Osteocyte (in vitro differentiated cells): ENCODE results near the gene LEP. TPM values are rescaled to one million over a fixed set of nuclear protein-coding genes. Genes with fewer than 3 reads are reported as not detected.

Experiments used
- DNase-seq: peaks from one replicate; pipeline ENCODE4 v3.0.0; 2021; ENCODE audit warnings: mixed read lengths; ENCODE audit not compliant: unreplicated experiment; ENCODE audit errors: extremely low spot score
- H3K27ac Mint-ChIP-seq: one replicate; pipeline ENCODE4 v1.8.0; 2021; ENCODE audit warnings: mild to moderate bottlenecking, mixed read lengths; ENCODE audit not compliant: unreplicated experiment
- H3K27me3 Mint-ChIP-seq: one replicate; pipeline ENCODE4 v1.8.0; 2021; ENCODE audit warnings: mixed read lengths; ENCODE audit not compliant: unreplicated experiment
- H3K36me3 Mint-ChIP-seq: one replicate; pipeline ENCODE4 v1.8.0; 2021; ENCODE audit warnings: mixed read lengths; ENCODE audit not compliant: unreplicated experiment
- H3K4me1 Mint-ChIP-seq: one replicate; pipeline ENCODE4 v1.8.0; 2021; ENCODE audit warnings: mixed read lengths; ENCODE audit not compliant: unreplicated experiment
- H3K4me3 Mint-ChIP-seq: one replicate; pipeline ENCODE4 v1.8.0; 2021; ENCODE audit warnings: mild to moderate bottlenecking, moderate library complexity, mixed read lengths; ENCODE audit not compliant: unreplicated experiment
- H3K9me3 Mint-ChIP-seq: one replicate; pipeline ENCODE4 v1.8.0; 2021; ENCODE audit warnings: mixed read lengths; ENCODE audit not compliant: unreplicated experiment
- total RNA-seq: library from RNA; stranded (reverse); gene quantifications from 2 replicates; pipeline ENCODE4 v1.2.1, GENCODE V29; 2021
- TF ChIP-seq, protein P1 (sequence below): fragments of 200-600 bp; sonication (generic); IDR thresholded peaks from 2 replicates; pipeline ENCODE4 v1.5.0; 2021; ENCODE audit warnings: antibody characterized with exemption, mild to moderate bottlenecking, moderate library complexity

LEP gene
- total RNA-seq, 1 donor from 2014 or later: not detected

DNA sequence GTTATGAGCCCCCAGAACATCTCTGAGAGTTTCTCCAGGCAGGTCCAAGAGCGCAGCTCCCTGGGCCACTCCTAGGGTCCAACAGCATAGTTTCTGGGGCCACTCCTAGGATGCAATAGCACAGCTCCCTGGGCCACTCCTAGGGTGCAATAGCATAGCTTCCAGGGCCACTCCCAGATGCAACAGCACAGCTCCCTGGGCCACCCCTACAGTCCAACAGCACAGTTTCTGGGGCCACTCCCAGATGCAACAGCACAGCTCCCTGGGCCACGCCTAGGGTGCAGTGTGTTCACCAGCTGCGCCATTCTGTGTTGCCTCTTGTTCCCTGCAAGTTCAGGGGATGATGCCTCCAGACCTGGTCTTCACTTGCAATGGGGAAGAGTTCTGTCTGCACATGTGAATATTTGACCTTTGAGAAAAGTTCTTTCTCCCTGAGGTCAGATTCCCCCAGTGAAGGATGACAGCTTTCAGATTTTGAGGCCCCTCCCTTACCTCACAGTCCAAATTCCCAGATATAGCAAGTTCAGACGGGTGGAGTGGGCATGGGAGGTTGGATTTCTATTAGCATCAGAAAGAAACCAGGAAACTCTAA is 43.0 kb upstream of the LEP start:
- Mint-ChIP-seq H3K4me1 (peaks cover 10% of the 10 kb centered on the region), H3K36me3 (no peaks in the 10 kb centered on the region), H3K27me3 (peaks cover 51% of the 10 kb centered on the region), H3K27ac (no peak overlapping the region), H3K4me3 (no peak overlapping the region), H3K9me3 (peaks cover 24% of the 10 kb centered on the region)
- TF ChIP-seq, protein P1, sequence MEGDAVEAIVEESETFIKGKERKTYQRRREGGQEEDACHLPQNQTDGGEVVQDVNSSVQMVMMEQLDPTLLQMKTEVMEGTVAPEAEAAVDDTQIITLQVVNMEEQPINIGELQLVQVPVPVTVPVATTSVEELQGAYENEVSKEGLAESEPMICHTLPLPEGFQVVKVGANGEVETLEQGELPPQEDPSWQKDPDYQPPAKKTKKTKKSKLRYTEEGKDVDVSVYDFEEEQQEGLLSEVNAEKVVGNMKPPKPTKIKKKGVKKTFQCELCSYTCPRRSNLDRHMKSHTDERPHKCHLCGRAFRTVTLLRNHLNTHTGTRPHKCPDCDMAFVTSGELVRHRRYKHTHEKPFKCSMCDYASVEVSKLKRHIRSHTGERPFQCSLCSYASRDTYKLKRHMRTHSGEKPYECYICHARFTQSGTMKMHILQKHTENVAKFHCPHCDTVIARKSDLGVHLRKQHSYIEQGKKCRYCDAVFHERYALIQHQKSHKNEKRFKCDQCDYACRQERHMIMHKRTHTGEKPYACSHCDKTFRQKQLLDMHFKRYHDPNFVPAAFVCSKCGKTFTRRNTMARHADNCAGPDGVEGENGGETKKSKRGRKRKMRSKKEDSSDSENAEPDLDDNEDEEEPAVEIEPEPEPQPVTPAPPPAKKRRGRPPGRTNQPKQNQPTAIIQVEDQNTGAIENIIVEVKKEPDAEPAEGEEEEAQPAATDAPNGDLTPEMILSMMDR: no peak
- no peak for DNase-seq

DNA sequence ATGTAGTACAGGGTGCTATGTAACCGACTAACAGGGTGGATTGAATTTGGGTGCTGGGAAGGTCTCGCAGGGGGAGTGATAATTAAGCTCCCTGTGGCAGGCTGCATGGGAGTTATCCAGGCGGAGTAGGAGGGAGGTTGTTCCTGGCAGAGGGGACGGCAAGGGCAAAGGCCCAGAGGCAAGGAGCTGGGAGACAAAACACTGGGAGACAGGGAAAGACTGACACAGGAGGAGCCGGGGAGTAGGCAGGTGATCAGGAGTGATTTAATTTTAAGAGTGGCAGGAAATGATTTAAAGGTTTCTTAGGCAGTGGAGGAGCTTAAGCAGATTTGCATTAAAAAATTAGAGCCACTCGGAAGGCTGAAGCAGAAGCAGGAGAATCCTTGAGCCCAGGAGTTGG is 40.7 kb upstream of the LEP start:
- Mint-ChIP-seq H3K9me3 (peaks cover 5% of the 10 kb centered on the region), H3K4me1 (peaks cover 10% of the 10 kb centered on the region), H3K27ac (no peak overlapping the region), H3K36me3 (no peaks in the 10 kb centered on the region), H3K4me3 (no peak overlapping the region), H3K27me3 (peaks cover 59% of the 10 kb centered on the region)
- TF ChIP-seq, protein P1: no peak
- no peak for DNase-seq

DNA sequence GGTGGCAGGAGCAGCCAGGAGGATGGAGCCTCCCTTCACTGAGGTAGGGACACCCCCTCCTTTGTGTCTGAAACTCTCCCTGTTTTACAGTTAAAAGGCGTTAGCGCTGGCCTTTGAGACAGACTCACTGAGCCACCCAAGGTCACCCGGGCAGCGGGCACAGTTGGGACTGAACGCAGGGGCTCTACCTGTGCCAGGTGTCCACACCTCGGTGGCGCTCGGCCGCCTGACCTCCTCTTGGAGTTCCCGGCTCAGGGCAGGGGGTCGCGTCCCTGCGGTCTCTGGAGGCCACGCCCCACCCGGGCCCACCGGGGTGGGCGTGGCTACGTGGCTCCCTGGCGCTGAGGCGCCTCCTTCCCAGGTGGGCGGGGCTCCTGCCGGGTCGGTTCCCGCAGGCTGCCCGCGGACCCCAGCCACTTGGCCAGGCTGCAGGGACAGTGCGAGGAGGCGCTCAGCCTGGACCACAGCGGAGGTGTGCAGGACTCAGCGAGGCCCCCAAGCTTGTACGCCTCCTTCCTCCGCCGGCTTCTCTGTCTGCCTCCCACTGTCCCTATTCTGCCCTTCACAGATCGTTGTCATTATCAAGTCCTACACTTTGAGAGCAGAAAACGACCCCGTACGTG is 39.9 kb upstream of the LEP start:
- peaks cover 61% of the 10 kb centered on the region for H3K27me3 Mint-ChIP-seq

DNA sequence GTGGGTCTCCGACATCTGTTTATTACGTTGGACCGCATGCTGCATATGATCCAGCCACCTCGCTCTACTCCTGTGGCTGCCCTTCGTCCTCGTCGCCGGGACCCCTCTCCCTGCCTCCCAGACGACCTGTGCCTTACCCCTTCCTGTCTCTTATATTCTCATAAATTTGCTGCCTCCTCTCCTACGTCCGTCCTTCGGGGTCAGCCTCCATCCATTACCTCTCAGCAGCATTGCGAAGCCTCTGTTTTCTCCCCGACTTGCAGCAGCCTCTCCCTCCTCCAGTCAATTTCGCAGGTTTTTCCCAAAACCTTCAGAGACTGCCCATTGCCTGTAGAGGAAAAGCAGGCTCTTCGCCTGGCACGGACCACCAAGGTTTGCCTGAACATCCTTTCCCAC is 39.4 kb upstream of the LEP start:
- no peaks in the 10 kb centered on the region for H3K36me3 Mint-ChIP-seq
- H3K27ac Mint-ChIP-seq: no peak overlapping the region
- no peak overlapping the region for H3K4me3 Mint-ChIP-seq
- peaks cover 60% of the 10 kb centered on the region for H3K27me3 Mint-ChIP-seq
- no peak for DNase-seq
- H3K9me3 Mint-ChIP-seq: no peaks in the 10 kb centered on the region
- TF ChIP-seq, protein P1: no peak
- H3K4me1 Mint-ChIP-seq: peaks cover 10% of the 10 kb centered on the region

More for the DNA sequence above, 39.9 kb upstream of the LEP start:
- Mint-ChIP-seq H3K9me3 (no peaks in the 10 kb centered on the region), H3K4me3 (no peak overlapping the region), H3K36me3 (no peaks in the 10 kb centered on the region), H3K4me1 (peaks cover 10% of the 10 kb centered on the region), H3K27ac (no peak overlapping the region)
- TF ChIP-seq, protein P1: no peak
- DNase-seq: no peak

DNA sequence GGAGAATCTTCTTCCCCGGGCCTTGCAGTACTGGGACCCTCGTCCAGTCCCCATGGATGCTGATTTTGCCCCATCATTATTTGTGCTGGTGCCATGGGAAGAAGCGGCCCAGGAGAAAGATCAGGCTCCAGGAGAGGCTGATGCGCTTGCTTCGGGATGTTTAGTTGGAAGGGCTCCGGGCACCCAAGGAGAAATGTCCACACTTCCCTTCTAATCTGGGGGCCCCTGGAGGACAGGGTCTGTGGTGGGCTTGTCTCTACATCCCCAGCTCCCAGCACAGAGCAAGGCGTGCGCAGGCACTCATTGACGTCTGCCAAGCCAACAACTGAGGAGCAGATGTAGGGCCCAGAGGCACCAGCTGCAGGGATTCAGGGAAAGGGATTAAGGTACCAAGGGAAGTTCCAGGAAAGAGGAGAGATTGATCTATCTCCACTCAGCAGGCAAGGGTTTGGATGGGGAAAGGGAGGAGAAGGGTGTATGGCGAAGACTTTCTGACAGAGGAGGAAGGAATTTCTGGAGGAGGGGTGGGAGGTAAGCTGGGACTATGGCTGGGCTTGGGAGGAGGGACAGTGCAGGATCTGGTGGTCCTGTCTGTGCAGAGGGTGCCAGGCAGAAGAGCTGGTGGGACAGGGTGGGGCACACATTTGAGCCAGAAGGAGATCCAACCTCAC is 38.7 kb upstream of the LEP start:
- Mint-ChIP-seq H3K27me3 (peaks cover 66% of the 10 kb centered on the region), H3K4me1 (peaks cover 10% of the 10 kb centered on the region)

More for the DNA sequence above, 38.7 kb upstream of the LEP start:
- no peaks in the 10 kb centered on the region for H3K9me3 Mint-ChIP-seq
- no peak overlapping the region for H3K4me3 Mint-ChIP-seq
- TF ChIP-seq, protein P1: no peak
- no peaks in the 10 kb centered on the region for H3K36me3 Mint-ChIP-seq
- no peak for DNase-seq
- H3K27ac Mint-ChIP-seq: no peak overlapping the region
